Right hindlimb (tissue), 1 donor: Measurements from ENCODE around the gene REC114.
"Not testable (repeated sequence)": the region's sequence is repeated elsewhere in the genome, so short reads cannot be mapped to it uniquely, and the experiment has no call there.

ENCODE experiments used
- DNase-seq: peaks from one replicate; pipeline ENCODE4 v3.0.0-alpha.2; 2018

REC114 gene

GRCh38 chr15:73538123-73538522 is 95.2 kb downstream of the REC114 start:
- DNase-seq = no peak

- no peak for DNase-seq
Observed at GRCh38 chr15:73538563-73539211, 95.7 kb downstream of the REC114 start.

- no peak for DNase-seq
Observed at GRCh38 chr15:73539212-73540128, 96.5 kb downstream of the REC114 start.

- no peak for DNase-seq
Observed at GRCh38 chr15:73540161-73540560, 97.2 kb downstream of the REC114 start.

DNA sequence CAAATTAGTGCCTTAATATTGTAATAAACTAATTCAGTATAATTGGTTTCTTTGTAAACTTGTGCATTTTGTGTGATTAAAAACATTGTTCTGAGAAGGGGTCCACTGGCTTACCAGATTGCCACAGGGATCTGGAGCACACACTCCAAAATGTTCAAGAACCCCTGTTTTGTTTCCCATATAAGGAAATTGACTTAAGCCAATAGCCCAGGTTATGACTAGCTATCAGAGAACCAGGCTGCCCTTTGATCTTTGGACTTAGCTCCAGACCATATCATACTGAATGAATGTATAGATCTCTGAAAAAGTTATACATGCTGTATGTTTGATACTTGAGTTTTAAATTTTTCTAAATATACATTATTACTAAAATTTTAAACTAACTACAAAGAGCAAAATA is 98.5 kb downstream of the REC114 start:
- no peak for DNase-seq

GRCh38 chr15:73548925-73549324 is 106.0 kb downstream of the REC114 start:
- not testable (repeated sequence) for DNase-seq

GRCh38 chr15:73550190-73550589 is 107.2 kb downstream of the REC114 start:
- no peak for DNase-seq

- no peak for DNase-seq
Observed at GRCh38 chr15:73555080-73555479, 112.1 kb downstream of the REC114 start.

DNA sequence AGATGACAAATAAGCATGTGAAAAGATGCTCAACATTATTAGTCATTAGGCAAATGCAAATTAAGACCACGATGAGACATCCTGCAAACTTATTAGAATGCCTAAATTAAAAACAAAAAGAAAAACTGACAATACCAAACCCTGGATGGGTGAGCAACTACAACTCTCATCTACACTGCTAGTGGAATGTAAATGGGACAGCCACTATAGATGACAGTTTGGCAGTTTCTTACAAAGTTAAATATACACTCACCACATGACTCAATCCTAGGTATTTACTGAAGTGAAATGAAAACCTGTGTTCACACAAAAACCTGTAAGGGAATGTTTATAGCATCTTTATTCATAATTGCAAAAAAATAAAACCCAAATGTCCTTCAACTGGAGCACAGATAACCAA is 115.6 kb downstream of the REC114 start:
- DNase-seq = no peak

- no peak for DNase-seq
Observed at GRCh38 chr15:73560501-73561117, 117.6 kb downstream of the REC114 start.

DNA sequence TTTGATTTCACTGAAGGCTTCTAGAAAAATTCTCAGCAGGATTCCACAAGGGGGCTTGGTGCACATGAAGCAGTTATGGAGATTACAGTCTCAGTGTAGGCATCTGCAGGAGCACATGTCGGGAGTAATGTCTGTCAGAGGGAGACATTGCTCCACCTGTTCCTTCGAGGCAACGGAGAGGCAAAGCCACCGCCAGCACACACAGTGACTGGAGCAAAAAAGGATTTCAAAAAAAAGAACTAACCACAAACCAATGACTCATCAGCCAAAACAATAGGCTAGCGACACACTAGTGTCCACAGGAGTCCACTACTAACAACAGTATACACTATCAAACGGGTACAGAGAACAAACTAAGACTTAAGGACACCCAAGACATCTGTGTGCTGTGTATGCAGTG is 121.3 kb downstream of the REC114 start:
- DNase-seq = peak; percentile 27

DNA sequence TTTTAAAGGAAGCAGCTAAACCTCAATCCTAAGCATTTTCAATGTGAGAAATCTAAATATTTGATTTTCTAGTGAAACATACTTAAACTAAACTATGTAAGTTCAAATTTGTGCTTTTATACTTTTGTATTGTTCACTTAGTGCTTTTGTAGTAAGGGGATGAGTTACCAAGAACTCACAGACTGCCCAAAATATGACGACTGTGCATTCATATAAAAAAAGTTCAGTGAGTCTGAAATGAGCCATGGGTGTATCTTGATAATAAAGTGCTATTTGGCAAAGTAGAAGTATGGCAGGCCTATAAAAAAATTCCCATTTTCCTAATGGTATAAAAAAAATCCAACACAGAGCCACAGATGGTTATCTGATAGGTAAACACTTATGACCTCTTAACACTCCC is 124.1 kb downstream of the REC114 start:
- DNase-seq = no peak

GRCh38 chr15:73568564-73569280 is 125.8 kb downstream of the REC114 start:
- peak; percentile 40 for DNase-seq

- no peak for DNase-seq
Observed at GRCh38 chr15:73569361-73569760, 126.4 kb downstream of the REC114 start.

GRCh38 chr15:73570355-73571032 is 127.5 kb downstream of the REC114 start:
- DNase-seq = no peak

GRCh38 chr15:73571346-73571745 is 128.4 kb downstream of the REC114 start:
- no peak for DNase-seq

- no peak for DNase-seq
Observed at GRCh38 chr15:73572296-73572695, 129.3 kb downstream of the REC114 start.

- DNase-seq = no peak
Observed at GRCh38 chr15:73573037-73573436, 130.1 kb downstream of the REC114 start.

GRCh38 chr15:73573572-73573971 is 130.6 kb downstream of the REC114 start:
- DNase-seq = peak; percentile 30

DNA sequence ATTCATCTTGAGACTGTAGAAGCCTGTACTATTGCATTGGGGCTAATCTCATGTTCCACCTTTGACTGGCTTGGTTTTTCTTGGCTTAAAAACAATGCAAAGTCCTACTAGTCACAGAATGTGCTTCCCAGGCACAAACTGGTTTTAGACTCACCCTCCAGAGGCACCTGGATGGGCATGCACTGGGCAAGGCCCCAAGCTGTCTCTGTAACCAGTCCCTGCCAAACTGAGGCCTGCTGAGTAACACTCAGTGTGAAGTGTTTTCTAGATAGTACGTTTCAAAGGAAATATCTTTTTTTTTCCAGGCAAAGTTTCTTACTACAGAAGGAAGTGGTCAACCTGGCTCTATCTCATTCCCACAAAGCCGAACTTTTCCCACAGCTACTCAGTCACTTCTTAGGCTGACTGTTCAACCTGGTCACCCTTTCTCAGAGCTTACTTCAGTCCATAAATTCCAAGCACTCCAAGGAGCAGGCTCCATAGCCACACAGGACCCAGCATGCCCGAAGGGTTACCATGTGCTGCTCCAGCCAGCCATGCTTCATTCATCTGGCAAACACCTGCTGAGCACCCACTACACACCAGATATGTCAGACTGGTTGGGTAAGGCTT is 132.8 kb downstream of the REC114 start:
- DNase-seq = no peak

DNA sequence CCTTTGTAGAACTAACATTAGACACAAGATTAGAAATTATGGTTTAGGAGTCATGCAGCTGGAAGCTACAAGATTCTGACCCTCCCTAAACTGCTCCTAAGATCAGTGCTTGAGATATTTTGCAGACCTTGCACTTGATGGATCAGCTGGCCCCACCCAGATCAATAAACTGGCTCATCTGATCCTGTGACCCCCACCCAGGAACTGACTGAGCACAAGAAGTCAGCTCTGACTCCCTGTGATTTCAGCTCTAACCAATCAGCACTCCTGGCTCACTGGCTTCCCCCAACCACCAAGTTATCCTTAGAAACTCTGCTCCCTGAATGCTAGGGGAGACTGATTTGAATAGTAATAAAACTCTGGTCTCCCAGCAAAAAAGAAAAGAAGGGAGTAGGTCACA is 134.6 kb downstream of the REC114 start:
- DNase-seq = not testable (repeated sequence)

DNA sequence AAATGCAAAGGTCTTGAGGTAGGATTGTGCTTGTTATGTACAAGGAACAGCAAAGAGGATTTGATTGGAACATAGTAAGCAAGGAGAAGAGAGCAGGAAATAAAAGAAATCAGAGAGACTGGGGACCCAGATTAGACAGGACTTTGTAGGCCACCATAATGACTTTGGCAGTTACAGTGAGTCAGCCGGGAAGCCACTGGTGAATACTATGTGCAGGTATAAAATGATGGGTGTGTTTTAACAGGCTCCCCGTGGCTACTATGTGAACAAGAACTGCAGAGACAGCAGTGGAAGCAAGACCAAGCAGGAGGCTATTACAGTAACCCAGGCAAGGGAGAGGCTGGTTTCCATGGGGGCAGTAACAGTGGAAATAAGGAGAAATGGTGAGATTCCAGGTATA is 135.1 kb downstream of the REC114 start:
- no peak for DNase-seq
